ENCODE results near the gene ABCE1.

DNA sequence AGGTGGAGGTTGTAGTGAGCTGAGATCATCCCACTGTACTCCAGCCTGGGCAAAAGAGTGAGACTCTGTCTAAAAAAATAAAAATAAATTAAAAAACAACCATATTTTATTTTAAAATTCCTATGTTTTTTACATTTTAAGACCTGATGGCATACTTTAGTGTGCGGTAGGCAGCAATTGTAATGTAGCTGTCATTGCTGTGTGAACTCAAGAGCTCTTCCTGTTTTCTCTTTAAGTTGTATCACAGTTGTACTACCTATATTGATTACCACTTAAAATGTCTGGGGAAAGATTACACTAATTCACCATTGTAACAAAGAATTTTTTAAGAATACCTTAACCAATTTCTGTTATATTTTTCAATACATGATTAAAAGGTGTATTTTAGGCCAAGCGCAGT, 27.3 kb downstream of the ABCE1 start:
- TF ChIP-seq CTCF (IDR thresholded peaks at IDR 0.05) (no peak), POLR2A (IDR thresholded peaks at IDR 0.05) (no peak), EP300 (IDR thresholded peaks at IDR 0.05) (no peak)

Measured in tibial nerve (tissue), 4 donors.